Fibroblast of pulmonary artery (primary cell): ENCODE data around the gene VPS4B.
A peak's percentile ranks its signal among the peaks of the same experiment; 100 is the strongest.

Experiments
- DNase-seq: peaks from one replicate; pipeline ENCODE4 v3.0.0-alpha.2; 2010; ENCODE audit warnings: low read depth
- H3K4me3 ChIP-seq: replicated peaks from 2 replicates; pipeline ENCODE4 v1.5.1; 2011; ENCODE audit warnings: low read depth, mild to moderate bottlenecking, control low read depth, low read length, moderate library complexity
- CTCF ChIP-seq: IDR thresholded peaks from 2 replicates; pipeline ENCODE4 v1.5.1; 2011; ENCODE audit warnings: mild to moderate bottlenecking, control low read depth, low read length, inconsistent platforms; ENCODE audit errors: missing control alignments

Gene VPS4B

GRCh38 chr18:63346480-63347183 is 75.6 kb downstream of the VPS4B start:
- no peak overlapping the region for H3K4me3 ChIP-seq
- TF ChIP-seq CTCF, result no peak
- DNase-seq, result no peak

GRCh38 chr18:63346031-63346430 is 76.2 kb downstream of the VPS4B start:
- H3K4me3 ChIP-seq, result no peak overlapping the region
- TF ChIP-seq CTCF, result no peak
- no peak for DNase-seq

GRCh38 chr18:63344918-63345317 is 77.4 kb downstream of the VPS4B start:
- no peak for DNase-seq
- H3K4me3 ChIP-seq, result no peak overlapping the region
- TF ChIP-seq CTCF, result no peak

- no peak overlapping the region for H3K4me3 ChIP-seq
- no peak for TF ChIP-seq CTCF
- DNase-seq, result no peak
Measured at GRCh38 chr18:63344263-63344662, 78.0 kb downstream of the VPS4B start.

- no peak overlapping the region for H3K4me3 ChIP-seq
- peak; percentile 56 for DNase-seq
- TF ChIP-seq CTCF, result peak; percentile 58
Measured at GRCh38 chr18:63342206-63342605, 80.1 kb downstream of the VPS4B start.

GRCh38 chr18:63339920-63340484 is 82.3 kb downstream of the VPS4B start:
- H3K4me3 ChIP-seq, result no peak overlapping the region
- peak; percentile 51 for DNase-seq
- TF ChIP-seq CTCF, result peak; percentile 55
